ENCODE measurements around the gene ADAMTS2.

The ADAMTS2 gene

GRCh38 chr5:179224741-179225140 lies 120.5 kb downstream of the ADAMTS2 start:
- FAIRE-seq, result no peak
- DNase-seq (ENCODE audit: insufficient read length, low spot score), result no peak
- TF ChIP-seq CTCF (IDR thresholded peaks at IDR 0.05; ENCODE audit: insufficient read depth, missing control alignments), result no peak

- FAIRE-seq, result no peak
- no peak for TF ChIP-seq CTCF (IDR thresholded peaks at IDR 0.05; ENCODE audit: insufficient read depth, missing control alignments)
- DNase-seq (ENCODE audit: insufficient read length, low spot score), result no peak
Observed at GRCh38 chr5:179223961-179224360, 121.3 kb downstream of the ADAMTS2 start.

- DNase-seq (ENCODE audit: insufficient read length, low spot score) (no peak), FAIRE-seq (no peak)
- TF ChIP-seq CTCF (IDR thresholded peaks at IDR 0.05; ENCODE audit: insufficient read depth, missing control alignments), result no peak
Observed at GRCh38 chr5:179223528-179223927, 121.7 kb downstream of the ADAMTS2 start.

- no peak for DNase-seq (ENCODE audit: insufficient read length, low spot score)
- no peak for TF ChIP-seq CTCF (IDR thresholded peaks at IDR 0.05; ENCODE audit: insufficient read depth, missing control alignments)
- no peak for FAIRE-seq
Observed at GRCh38 chr5:179222246-179223017, 122.8 kb downstream of the ADAMTS2 start.

- no peak for TF ChIP-seq CTCF (IDR thresholded peaks at IDR 0.05; ENCODE audit: insufficient read depth, missing control alignments)
- DNase-seq (ENCODE audit: insufficient read length, low spot score) (no peak), FAIRE-seq (no peak)
Observed at GRCh38 chr5:179221877-179222220, 123.4 kb downstream of the ADAMTS2 start.

GRCh38 chr5:179221196-179221876 lies 123.9 kb downstream of the ADAMTS2 start:
- DNase-seq (ENCODE audit: insufficient read length, low spot score), result no peak
- FAIRE-seq, result no peak
- TF ChIP-seq CTCF (IDR thresholded peaks at IDR 0.05; ENCODE audit: insufficient read depth, missing control alignments), result no peak

- FAIRE-seq, result no peak
- TF ChIP-seq CTCF (IDR thresholded peaks at IDR 0.05; ENCODE audit: insufficient read depth, missing control alignments), result no peak
- DNase-seq (ENCODE audit: insufficient read length, low spot score), result no peak
Observed at GRCh38 chr5:179220716-179221115, 124.5 kb downstream of the ADAMTS2 start.
